Thyroid gland (tissue), 4 donors: ENCODE data around the gene UGT1A5.

Experiments used
- POLR2A ChIP-seq, 2 donors: fragments of 450-650 bp; IDR thresholded peaks; one replicate each; pipeline ENCODE4 v1.6.1; 2017; ENCODE audit warnings: antibody characterized with exemption in 2 of 2, mild to moderate bottlenecking in 2 of 2, moderate library complexity in 1 of 2
- TF ChIP-seq, protein P1 (sequence below), 6 experiments: fragments of 200-600 bp in 3 of 6; fragments of 450-650 bp in 3 of 6; sonication (generic) in 3 of 6; IDR thresholded peaks; one replicate each; pipeline ENCODE4 v1.5.1; 2016 to 2019; ENCODE audit warnings: antibody characterized with exemption in 6 of 6, mild to moderate bottlenecking in 2 of 6, inconsistent platforms in 1 of 6, moderate library complexity in 1 of 6

DNA sequence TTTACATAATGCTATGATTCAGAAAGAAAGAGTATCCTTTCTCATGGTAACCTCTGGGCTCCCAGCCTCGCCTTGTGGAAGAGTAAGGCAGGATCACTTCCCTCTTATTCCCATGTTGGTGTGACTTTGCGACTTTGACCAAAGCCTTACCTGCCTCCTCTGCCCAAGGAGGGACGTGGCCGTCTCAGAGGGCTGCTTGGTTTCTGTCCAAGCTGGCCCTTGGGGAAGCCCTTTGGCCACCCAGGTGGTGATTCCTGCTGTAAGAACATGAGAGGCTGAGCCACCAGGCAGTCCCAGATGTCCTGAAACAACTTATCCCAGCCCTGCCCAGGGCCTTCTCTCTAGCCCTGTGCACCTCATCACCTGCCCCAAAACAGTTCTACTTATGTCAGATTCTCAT lies 14.0 kb upstream of the UGT1A5 start:
- TF ChIP-seq, protein P1, sequence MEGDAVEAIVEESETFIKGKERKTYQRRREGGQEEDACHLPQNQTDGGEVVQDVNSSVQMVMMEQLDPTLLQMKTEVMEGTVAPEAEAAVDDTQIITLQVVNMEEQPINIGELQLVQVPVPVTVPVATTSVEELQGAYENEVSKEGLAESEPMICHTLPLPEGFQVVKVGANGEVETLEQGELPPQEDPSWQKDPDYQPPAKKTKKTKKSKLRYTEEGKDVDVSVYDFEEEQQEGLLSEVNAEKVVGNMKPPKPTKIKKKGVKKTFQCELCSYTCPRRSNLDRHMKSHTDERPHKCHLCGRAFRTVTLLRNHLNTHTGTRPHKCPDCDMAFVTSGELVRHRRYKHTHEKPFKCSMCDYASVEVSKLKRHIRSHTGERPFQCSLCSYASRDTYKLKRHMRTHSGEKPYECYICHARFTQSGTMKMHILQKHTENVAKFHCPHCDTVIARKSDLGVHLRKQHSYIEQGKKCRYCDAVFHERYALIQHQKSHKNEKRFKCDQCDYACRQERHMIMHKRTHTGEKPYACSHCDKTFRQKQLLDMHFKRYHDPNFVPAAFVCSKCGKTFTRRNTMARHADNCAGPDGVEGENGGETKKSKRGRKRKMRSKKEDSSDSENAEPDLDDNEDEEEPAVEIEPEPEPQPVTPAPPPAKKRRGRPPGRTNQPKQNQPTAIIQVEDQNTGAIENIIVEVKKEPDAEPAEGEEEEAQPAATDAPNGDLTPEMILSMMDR (IDR thresholded peaks at IDR 0.05): no peak
- TF ChIP-seq POLR2A (IDR thresholded peaks at IDR 0.05): no peak
